GM23338 (cell line): Measurements from ENCODE around the gene COL26A1.

Experiments
- CREB1 ChIP-seq: fragments of 250-450 bp; sonication (Bioruptor Pico); IDR thresholded peaks from 2 replicates; pipeline ENCODE4 v1.5.0; 2020; ENCODE audit warnings: low read depth, mild to moderate bottlenecking, moderate library complexity
- CTCF ChIP-seq, 2 experiments: fragments of 200-600 bp in 1 of 2; sonication (generic) in 1 of 2; conservative IDR thresholded peaks; 2 replicates each; pipeline versions ENCODE4 v1.5.1 to v1.6.1; 2016 to 2017; ENCODE audit warnings: antibody characterized with exemption in 2 of 2, low read depth in 2 of 2, mild to moderate bottlenecking in 2 of 2, moderate library complexity in 1 of 2
- ETS1 ChIP-seq: IDR thresholded peaks from 2 replicates; pipeline ENCODE4 v1.6.1; 2016; ENCODE audit warnings: antibody characterized with exemption
- EZH2 ChIP-seq: fragments of 200-600 bp; sonication (generic); IDR thresholded peaks from one replicate; pipeline ENCODE4 v1.8.0; 2017; ENCODE audit warnings: antibody characterized with exemption, mild to moderate bottlenecking, low read depth; ENCODE audit not compliant: unreplicated experiment
- EZH2phosphoT487 ChIP-seq: fragments of 200-600 bp; sonication (generic); IDR thresholded peaks from one replicate; pipeline ENCODE4 v1.8.1; 2018; ENCODE audit warnings: antibody characterized with exemption; ENCODE audit not compliant: unreplicated experiment
- JUNB ChIP-seq: IDR thresholded peaks from one replicate; pipeline ENCODE4 v1.6.1; 2016; ENCODE audit warnings: antibody characterized with exemption; ENCODE audit not compliant: unreplicated experiment
- POLR2AphosphoS5 ChIP-seq: IDR thresholded peaks from 2 replicates; pipeline ENCODE4 v1.6.1; 2016; ENCODE audit warnings: antibody characterized with exemption, low read depth
- REST ChIP-seq: IDR thresholded peaks from one replicate; pipeline ENCODE4 v1.6.1; 2018; ENCODE audit warnings: antibody characterized with exemption; ENCODE audit not compliant: unreplicated experiment
- STAT1 ChIP-seq: IDR thresholded peaks from one replicate; pipeline ENCODE4 v1.6.1; 2016; ENCODE audit warnings: antibody characterized with exemption; ENCODE audit not compliant: unreplicated experiment
- ZNF114 ChIP-seq: fragments of 250-450 bp; sonication (Bioruptor Pico); IDR thresholded peaks from 2 replicates; pipeline ENCODE4 v1.5.0; 2020; ENCODE audit warnings: mild to moderate bottlenecking, moderate library complexity
- ZNF331 ChIP-seq: fragments of 250-450 bp; sonication (Bioruptor Pico); IDR thresholded peaks from 2 replicates; pipeline ENCODE4 v1.5.0; 2020; ENCODE audit warnings: low read depth, mild to moderate bottlenecking, moderate library complexity
- ZNF462 ChIP-seq: fragments of 250-450 bp; sonication (Bioruptor Pico); IDR thresholded peaks from 2 replicates; pipeline ENCODE4 v1.5.0; 2020; ENCODE audit warnings: mild to moderate bottlenecking, moderate library complexity

- no peak for TF ChIP-seq EZH2
- TF ChIP-seq CTCF (conservative IDR thresholded peaks at IDR 0.05; ENCODE audit: low read depth in 2 of 2): no peak
- no peak for TF ChIP-seq POLR2AphosphoS5
- TF ChIP-seq REST: no peak
- no peak for TF ChIP-seq ETS1
- TF ChIP-seq EZH2phosphoT487: no peak
- TF ChIP-seq JUNB: no peak
- no peak for TF ChIP-seq ZNF114 (CRISPR knock-in tag)
- no peak for TF ChIP-seq ZNF331 (CRISPR knock-in tag)
- no peak for TF ChIP-seq CREB1
- no peak for TF ChIP-seq ZNF462
- TF ChIP-seq STAT1: no peak
These were observed 104.2 kb downstream of the COL26A1 start for GRCh38 chr7:101466871-101467270.
